Astrocyte of the hippocampus (primary cell): ENCODE data around the gene TNXB.
"Not testable (repeated sequence)": the region's sequence is repeated elsewhere in the genome, so short reads cannot be mapped to it uniquely, and the experiment has no call there.

Experiments used
- DNase-seq: peaks from one replicate; pipeline ENCODE4 v3.0.0; 2011; ENCODE audit warnings: low read depth, low spot score

TNXB gene

GRCh38 chr6:32004864-32005537, 104.1 kb downstream of the TNXB start:
- DNase-seq, result not testable (repeated sequence)

GRCh38 chr6:32004393-32004792, 104.7 kb downstream of the TNXB start:
- not testable (repeated sequence) for DNase-seq

GRCh38 chr6:32003301-32003700, 105.8 kb downstream of the TNXB start:
- DNase-seq, result not testable (repeated sequence)

- DNase-seq, result not testable (repeated sequence)
These were observed 106.4 kb downstream of the TNXB start for GRCh38 chr6:32002546-32003268.

- not testable (repeated sequence) for DNase-seq
These were observed 112.8 kb downstream of the TNXB start for GRCh38 chr6:31996385-31996784.

GRCh38 chr6:31994421-31994820, 114.7 kb downstream of the TNXB start:
- not testable (repeated sequence) for DNase-seq
